Fibroblast of mammary gland (primary cell): ENCODE data around the gene MSL3B.

Source experiments
- DNase-seq: peaks from one replicate; pipeline ENCODE4 v3.0.0-alpha.2; 2010; ENCODE audit warnings: low read depth
- H3K4me3 ChIP-seq: 2 replicates; pipeline ENCODE4 v1.5.1; 2011; ENCODE audit warnings: low read depth, mild to moderate bottlenecking, low read length, moderate library complexity; ENCODE audit not compliant: control insufficient read depth
- TF ChIP-seq, protein P1 (sequence below): conservative IDR thresholded peaks from 2 replicates; pipeline ENCODE4 v1.5.1; 2011; ENCODE audit warnings: low read depth, low read length, inconsistent platforms; ENCODE audit not compliant: control insufficient read depth, insufficient read depth

MSL3B gene

DNA sequence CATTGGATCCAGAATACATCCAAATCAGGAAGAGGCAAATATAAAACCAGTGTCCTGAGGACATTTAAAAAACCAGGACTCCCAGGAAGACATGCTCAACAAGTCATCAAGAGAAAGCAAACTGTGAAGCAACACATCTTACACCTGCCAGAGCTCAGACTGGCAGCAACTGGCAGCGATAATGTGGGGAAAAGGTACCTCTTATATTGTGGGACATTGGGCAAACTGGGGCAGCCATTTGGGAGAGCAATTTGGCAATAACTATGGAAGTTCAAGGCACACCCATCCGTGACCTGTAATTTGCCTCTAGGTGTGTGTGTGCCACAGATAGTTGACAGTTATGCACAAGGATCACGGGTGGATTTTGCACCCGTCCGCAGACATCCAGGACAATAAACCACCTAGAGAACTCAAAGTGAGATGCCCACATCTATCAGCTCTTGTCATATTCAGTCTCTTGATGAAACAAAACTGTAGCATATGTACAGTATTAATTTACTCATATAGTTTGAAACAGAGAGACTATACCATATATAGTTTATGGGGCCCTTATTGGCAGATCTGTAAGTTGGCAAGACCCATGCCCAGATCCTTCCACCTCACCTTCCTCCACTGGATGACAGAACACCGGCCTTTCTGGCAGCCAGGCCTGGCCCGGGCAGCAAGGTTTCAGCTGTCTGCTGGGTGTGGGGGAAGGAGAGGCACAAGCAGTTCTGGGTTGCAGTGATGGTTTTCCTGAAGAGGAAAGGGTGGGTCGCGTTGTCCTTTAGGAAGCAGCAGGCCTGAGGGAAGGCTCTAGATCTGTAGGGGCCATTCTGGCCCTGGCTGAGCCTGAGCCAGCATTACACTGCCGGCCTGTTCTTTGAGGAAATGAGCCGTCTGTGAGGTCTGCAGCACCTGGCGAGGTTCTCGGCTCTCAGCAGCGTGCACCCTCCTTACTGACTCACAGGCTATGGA lies 32.7 kb downstream of the MSL3B start:
- DNase-seq = no peak
- TF ChIP-seq, protein P1, sequence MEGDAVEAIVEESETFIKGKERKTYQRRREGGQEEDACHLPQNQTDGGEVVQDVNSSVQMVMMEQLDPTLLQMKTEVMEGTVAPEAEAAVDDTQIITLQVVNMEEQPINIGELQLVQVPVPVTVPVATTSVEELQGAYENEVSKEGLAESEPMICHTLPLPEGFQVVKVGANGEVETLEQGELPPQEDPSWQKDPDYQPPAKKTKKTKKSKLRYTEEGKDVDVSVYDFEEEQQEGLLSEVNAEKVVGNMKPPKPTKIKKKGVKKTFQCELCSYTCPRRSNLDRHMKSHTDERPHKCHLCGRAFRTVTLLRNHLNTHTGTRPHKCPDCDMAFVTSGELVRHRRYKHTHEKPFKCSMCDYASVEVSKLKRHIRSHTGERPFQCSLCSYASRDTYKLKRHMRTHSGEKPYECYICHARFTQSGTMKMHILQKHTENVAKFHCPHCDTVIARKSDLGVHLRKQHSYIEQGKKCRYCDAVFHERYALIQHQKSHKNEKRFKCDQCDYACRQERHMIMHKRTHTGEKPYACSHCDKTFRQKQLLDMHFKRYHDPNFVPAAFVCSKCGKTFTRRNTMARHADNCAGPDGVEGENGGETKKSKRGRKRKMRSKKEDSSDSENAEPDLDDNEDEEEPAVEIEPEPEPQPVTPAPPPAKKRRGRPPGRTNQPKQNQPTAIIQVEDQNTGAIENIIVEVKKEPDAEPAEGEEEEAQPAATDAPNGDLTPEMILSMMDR = no peak
- no peak overlapping the region for H3K4me3 ChIP-seq

DNA sequence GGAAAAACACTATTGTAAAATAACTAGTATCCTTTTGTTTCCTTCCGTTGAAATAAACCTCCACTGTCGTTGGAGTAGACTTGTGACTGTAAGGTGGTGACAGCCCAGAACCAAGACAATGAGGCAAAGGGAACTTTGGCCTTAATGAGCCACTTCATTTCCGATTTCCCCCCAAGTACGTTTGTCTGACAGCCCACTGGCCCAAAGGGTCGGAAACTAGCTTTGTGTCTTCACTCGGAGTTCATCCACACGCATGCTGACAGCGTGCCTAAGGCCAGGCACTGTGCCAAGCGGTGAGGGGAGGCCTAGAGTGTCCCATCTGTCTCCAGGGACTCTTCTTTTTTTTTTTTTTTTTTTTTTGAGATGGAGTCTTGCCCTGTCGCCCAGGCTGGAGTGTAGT lies 34.8 kb downstream of the MSL3B start:
- H3K4me3 ChIP-seq = no peak overlapping the region
- TF ChIP-seq, protein P1 = no peak
- DNase-seq = peak; percentile 18

DNA sequence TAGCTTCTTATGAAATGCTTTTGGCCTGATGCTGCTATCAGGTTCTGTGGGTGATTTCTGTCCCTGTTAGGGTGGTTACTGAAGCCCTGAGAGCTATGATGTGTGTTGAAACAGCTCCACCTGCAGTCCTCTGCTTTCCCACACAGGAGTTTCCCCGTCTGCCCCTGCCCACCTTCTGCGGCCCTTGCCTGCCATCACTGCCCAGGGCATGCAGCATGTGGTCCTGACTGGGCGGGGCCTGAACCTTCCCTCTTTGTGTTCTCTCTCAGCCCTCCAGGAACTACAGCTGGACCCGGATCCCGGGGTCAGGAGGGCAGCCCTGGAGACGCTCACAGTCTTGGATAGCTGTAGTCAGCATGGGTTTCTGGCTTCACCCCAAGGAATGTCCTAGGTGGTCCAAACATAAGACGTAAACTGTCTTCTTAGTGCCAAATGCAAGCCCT lies 35.3 kb downstream of the MSL3B start:
- TF ChIP-seq, protein P1 = peak; percentile 40
- no peak overlapping the region for H3K4me3 ChIP-seq
- DNase-seq = peak; percentile 71

DNA sequence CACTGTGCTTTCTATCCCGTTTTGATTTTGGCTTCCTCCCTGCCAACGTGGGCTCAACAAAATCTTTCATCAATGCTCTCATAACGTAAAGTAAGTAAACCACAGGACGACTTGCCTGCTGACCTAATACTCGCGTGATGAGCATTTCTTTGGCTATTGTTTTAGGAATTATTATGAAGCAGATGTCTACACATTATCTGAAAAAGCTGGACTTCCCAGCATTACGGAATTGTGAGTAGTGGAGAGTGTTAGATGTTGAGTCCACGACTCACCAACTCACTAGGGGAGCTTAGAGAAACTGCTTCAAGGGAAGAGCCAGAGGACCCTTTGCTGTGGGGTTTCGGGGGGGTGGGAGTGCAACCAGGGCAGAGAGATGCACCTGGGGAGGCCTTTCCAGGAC lies 35.8 kb downstream of the MSL3B start:
- TF ChIP-seq, protein P1 = no peak
- peak; percentile 70 for DNase-seq

DNA sequence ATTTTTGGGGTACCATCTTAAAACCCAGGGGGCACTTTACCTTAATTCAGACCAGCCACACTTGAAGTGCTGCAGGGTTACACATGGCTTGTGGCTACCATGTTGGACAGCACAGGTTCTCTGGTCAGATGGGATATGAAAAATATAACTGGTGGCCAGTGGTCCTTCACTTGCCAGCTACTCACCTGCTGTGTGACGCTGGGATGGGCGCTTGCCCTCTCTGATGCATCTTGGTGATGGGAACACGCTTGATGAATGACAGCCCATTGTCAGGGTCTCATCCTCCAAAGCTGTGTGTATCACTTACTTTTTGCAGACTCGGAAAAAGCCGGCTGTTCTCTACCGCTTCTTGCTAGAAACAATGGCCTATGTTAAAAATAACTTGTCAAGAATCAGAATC lies 36.3 kb downstream of the MSL3B start:
- no peak overlapping the region for H3K4me3 ChIP-seq
- DNase-seq = no peak
- TF ChIP-seq, protein P1 = no peak

More for the DNA sequence above, 35.8 kb downstream of the MSL3B start:
- no peak overlapping the region for H3K4me3 ChIP-seq

DNA sequence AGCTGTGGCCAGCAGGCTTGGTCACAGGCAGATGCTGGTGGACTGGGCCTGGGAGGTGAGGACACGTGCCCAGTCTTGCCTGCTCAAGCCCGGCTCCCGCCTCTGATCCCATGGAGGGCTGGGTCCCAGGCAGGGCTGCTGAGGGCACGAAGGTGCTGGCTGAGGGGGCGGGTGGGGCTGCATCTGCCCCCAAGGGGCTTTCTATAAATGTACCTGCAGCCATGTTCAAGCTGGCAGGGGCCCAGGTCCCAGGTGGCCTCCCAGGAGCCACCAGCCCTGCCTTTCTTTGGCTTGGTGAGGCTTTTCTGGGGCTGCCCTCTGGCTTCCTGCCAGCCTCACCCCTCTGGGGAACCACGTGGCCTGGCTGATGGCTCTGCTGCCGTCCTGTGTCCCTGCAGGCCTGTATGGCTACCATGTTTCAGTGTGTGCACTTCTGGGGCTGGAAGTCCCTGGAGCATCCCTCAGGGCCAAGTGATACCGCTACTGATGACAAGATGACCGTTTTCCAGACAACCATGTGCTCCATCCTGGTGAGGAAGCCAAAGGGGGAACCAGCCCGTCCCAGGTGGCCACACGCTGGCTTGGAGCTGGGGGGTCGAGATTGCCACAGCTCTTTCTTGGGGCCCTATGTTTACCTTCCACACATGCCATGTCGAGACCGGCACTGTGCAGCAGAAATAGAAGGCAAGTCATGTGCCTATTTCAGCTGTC lies 37.0 kb downstream of the MSL3B start:
- H3K4me3 ChIP-seq = no peak overlapping the region
- no peak for DNase-seq
- TF ChIP-seq, protein P1 = no peak
